Epithelial cell of proximal tubule (primary cell): ENCODE results near the gene SORL1-AS1.

Experiments used
- DNase-seq: peaks from one replicate; pipeline ENCODE4 v3.0.0-alpha.2; 2011; ENCODE audit warnings: low read depth
- H3K4me3 ChIP-seq: 2 replicates; pipeline ENCODE4 v1.5.1; 2011; ENCODE audit warnings: low read depth, mild to moderate bottlenecking, low read length
- TF ChIP-seq, protein P1 (sequence below): conservative IDR thresholded peaks from 2 replicates; pipeline ENCODE4 v1.5.1; 2012; ENCODE audit warnings: low read depth, mild to moderate bottlenecking, low read length

SORL1-AS1 gene

DNA sequence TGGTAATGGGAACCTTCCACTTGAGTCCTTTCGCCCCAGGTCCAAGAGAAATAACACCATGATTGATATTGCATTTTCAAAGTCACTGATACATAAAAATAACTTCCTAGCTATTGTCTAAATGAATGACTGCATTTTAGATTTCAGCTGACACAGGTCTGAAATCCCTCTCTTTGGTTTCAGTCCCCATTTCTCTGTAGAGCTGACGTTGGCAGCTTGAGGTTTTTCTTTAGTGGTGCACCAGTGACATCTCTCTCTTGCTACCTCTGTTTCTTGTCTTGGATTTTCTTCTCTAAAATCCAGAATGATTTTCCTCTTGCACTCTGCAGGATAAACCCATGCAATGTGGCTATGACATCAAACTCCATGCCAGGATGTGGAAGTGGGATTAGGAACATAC is 32.4 kb downstream of the SORL1-AS1 start:
- H3K4me3 ChIP-seq, result no peak overlapping the region
- TF ChIP-seq, protein P1, sequence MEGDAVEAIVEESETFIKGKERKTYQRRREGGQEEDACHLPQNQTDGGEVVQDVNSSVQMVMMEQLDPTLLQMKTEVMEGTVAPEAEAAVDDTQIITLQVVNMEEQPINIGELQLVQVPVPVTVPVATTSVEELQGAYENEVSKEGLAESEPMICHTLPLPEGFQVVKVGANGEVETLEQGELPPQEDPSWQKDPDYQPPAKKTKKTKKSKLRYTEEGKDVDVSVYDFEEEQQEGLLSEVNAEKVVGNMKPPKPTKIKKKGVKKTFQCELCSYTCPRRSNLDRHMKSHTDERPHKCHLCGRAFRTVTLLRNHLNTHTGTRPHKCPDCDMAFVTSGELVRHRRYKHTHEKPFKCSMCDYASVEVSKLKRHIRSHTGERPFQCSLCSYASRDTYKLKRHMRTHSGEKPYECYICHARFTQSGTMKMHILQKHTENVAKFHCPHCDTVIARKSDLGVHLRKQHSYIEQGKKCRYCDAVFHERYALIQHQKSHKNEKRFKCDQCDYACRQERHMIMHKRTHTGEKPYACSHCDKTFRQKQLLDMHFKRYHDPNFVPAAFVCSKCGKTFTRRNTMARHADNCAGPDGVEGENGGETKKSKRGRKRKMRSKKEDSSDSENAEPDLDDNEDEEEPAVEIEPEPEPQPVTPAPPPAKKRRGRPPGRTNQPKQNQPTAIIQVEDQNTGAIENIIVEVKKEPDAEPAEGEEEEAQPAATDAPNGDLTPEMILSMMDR, result no peak
- DNase-seq, result no peak

GRCh38 chr11:121419836-121420235 is 32.9 kb downstream of the SORL1-AS1 start:
- TF ChIP-seq, protein P1, result no peak
- DNase-seq, result no peak
- H3K4me3 ChIP-seq, result no peak overlapping the region

DNA sequence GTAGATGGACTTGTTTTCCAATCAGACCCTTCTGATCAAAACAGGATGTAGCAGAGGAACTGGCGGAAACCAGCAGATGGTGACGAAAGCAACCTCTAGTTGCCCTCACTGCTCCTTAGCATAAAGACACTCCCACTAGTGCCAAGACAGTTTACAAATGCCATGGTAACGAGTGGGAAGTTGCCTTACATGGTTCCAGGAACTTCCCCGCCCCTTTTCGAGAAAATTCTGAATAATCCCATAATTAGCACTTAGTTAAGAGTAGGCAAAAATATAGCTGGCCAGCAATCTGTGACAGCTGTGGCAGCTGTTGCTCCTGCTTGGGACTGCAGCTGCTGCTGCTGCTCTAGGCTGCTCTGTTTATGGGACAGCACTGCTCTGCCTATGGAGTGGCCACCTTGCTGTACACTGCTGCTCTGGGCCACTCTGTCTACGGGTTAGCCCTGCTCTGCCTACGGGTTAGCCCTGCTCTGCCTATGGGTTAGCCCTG is 34.1 kb downstream of the SORL1-AS1 start:
- TF ChIP-seq, protein P1, result no peak
- H3K4me3 ChIP-seq, result no peak overlapping the region
- DNase-seq, result no peak

- no peak overlapping the region for H3K4me3 ChIP-seq
- TF ChIP-seq, protein P1, result no peak
- no peak for DNase-seq
Observed at GRCh38 chr11:121417607-121418006, 35.2 kb downstream of the SORL1-AS1 start.

- no peak overlapping the region for H3K4me3 ChIP-seq
- TF ChIP-seq, protein P1, result no peak
- DNase-seq, result peak; percentile 55
Observed at GRCh38 chr11:121417055-121417551, 35.7 kb downstream of the SORL1-AS1 start.

GRCh38 chr11:121415856-121416255 is 36.9 kb downstream of the SORL1-AS1 start:
- DNase-seq, result no peak
- no peak overlapping the region for H3K4me3 ChIP-seq
- TF ChIP-seq, protein P1, result no peak
